ENCODE results near the gene SPDYE17.
"Not testable (repeated sequence)": the region's sequence is repeated elsewhere in the genome, so short reads cannot be mapped to it uniquely, and the experiment has no call there.

SPDYE17 gene

DNA sequence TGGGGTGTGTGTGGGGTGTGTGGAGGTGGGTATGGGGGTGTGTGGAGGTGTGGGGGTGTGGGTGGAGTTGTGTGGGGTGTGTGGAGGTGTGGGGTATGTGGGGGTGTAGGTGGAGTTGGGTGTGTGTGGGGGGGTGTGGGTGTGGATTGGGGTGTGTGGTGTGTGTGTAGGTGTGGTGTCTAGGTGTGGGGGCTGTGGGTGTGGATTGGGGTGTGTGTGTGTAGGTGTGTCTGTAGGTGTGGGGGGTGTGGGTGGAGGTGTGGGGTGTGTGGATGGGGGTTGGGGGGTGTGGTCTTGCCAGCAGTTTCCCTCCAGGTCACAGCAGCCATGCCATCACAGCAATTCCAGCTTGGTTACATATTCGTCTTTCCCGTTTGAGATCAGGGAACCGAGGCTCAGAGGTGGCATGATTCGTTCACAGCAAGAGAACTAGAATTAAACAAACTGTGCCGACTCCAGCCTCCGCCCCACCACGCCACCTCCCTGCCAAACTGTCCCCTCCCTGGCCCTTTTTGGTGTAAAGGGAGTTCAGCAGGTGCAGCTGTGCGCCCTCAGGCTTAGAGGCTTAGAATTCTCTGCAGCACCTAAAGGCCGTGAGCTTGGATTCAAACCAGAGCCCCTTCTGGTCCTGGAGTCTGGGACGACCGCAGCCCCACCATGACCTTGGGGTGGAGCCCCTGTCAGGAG is 33.3 kb downstream of the SPDYE17 start:
- peak; percentile 4 for DNase-seq (ENCODE audit: low spot score)

DNA sequence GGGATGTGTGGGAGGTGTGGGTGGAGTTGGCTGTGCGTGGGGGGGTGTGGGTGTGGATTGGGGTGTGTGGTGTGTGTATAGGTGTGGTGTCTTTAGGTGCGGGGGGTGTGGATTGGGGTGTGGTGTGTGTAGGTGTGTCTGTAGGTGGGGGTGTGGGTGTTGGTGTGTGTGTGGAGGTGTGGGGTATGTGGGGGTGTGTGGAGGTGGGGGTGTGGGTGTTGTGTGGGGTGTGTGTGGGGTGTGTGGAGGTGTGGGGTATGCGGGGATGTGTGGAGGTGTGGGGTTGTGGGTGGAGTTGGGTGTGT is 33.9 kb downstream of the SPDYE17 start:
- no peak for DNase-seq (ENCODE audit: low spot score)

DNA sequence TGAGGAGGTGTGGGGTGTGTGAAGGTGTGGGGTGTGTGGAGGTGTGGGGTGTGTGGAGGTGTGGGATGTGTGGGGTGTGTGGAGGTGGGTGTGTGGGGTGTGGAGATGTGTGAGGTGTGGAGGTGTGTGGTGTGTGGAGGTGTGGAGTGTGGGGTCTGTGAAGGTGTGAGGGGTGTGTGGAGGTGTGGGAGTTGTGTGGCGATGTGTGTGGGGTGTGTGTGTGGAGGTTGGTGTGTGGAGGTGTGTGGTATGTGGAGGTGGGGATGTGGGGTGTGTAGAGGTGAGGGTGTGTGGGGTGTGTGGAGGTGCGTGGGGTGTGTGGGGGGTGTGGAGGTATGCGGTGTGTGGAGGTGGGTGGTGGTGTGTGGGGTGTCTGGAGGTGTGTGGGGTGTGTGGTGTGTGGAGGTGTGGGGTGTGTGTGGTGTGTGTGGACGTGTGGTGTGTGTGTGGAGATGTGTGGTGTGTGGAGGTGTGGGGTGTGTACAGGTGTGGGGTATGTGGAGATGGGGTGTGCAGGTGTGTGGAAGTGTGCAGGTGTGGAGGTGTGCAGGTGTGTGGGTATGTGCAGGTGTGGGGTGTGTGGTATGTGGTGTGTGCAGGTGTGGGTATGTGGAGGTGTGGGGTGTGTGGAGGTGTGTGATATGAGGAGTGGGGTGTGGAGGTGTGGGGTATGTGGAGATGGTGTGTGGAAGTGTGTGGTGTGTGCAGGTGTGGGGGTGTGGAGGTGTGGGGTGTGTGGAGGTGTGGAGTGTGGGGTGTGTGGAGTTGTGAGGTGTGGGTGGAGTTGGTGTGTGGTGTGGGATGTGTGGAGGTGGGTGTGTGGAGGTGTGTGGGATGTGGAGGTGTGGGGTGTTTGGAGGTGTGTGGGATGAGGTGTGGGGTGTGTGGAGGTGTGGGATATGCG is 34.5 kb downstream of the SPDYE17 start:
- peak; percentile 2 for DNase-seq (ENCODE audit: low spot score)

DNA sequence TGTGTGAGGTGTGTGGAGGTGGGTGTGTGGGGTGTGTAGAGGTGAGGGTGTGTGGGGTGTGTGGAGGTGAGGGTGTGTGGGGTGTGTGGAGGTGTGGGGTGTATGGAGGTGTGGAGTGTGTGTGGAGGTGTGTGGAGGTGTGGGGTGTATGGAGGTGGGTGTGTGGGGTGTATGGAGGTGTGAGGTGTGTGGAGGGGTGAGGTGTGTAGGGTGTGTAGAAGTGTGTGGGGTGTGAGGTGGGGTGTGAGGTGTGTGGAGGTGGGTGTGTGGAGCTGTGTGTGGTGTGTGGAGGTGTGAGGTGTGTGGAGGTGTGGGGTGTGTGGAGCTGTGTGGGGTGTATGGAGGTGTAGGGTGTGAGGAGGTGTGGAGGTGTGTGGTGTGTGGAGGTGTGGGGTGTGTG is 35.2 kb downstream of the SPDYE17 start:
- not testable (repeated sequence) for DNase-seq (ENCODE audit: low spot score)

DNA sequence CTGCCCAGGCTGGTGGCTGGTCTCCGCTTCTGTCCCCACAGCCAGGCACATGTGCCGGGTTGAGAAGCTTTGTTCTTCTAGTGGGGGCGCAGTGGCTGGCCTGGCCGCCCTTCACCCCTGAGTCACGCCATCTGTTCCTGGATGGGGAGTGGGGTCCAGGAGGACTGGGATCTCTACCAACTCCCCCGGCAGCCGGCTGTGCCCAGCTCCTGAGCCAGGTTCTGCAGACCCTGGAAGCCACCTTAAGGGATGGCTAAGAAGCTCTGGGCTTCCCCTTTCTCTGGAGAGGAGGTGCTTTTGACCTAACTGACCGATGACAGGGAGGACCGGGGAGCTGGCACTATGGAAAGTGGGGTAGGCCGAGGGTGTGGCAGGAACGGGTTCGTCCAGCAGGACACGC is 37.9 kb downstream of the SPDYE17 start:
- DNase-seq (ENCODE audit: low spot score), result not testable (repeated sequence)

DNA sequence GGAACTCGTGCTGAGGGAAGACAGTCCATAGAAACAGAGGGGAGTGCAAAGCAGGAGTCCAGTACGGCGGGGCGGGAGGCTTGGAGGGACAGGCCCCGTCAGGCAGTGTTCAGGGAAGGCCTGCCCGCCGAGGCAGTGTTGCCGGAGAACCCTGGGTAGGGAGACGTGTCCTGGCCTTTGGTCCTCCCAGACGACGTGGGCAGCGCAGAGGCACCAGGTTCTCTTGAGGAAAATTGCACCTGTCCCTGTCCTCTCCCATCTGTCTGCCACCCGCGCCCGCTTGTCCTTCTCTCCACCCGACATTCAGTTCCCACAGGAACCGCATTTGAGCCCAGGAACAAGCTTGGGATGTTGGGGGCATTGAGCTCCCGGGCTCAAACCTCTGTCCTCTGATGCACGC is 38.3 kb downstream of the SPDYE17 start:
- DNase-seq (ENCODE audit: low spot score), result not testable (repeated sequence)

DNA sequence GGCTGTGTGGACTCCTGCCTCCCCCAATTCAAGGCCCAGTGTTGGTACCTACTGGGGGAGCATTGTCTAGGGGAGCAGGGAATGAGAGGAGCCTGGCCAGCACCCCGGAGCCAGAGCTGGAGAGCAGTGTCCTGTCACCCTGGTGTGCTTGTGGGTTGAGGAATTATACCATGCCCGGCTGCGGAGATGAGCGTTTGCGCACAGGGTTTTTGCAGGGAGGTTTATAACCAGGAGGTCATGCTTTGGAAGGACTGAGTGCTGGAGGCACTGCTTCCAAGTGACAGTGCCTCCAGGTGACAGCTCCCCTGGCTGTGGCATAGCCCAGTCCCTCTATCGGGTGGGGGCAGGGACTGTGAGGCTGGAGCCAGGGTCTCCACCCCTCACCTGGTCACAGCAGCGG is 39.3 kb downstream of the SPDYE17 start:
- not testable (repeated sequence) for DNase-seq (ENCODE audit: low spot score)

DNA sequence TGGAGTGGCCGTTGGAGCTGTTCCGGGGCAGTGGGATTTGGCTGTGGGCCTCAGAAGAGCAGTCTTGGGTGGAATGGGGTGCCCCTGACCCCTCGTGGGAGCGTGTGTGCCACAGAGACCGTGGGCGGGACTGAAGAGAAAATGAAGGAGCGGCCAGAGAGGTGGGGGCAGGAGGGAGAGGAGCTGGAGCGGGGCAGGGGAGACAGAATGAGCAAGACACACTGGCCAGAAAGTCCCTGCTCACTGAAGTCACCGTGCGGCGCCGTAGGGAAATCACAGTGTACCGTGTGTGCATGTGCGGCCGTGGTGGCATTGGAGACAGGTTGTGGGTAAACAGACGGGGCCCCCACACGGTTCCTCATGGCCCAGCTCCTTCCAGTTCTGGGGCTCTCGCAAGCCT is 40.0 kb downstream of the SPDYE17 start:
- not testable (repeated sequence) for DNase-seq (ENCODE audit: low spot score)

DNA sequence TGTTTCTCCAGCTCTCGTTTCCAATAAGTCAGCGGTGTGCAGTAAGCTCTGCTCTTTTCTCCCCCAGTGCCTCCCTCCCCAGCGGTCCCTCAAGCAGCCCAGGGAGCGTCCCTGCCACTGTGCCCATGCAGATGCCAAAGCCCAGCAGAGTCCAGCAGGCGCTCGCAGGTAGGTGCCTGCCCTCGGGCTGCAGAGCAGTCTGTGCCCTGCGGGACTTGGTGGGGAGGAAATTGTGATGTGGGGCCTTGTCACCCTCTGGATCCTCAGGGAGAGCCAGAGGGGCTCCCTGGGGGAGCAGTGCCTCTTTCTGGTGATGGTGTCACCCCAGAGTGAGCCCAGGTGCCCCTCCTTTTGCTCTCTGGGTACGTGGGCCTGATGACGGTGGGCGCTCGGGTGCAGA is 42.0 kb downstream of the SPDYE17 start:
- not testable (repeated sequence) for DNase-seq (ENCODE audit: low spot score)

DNA sequence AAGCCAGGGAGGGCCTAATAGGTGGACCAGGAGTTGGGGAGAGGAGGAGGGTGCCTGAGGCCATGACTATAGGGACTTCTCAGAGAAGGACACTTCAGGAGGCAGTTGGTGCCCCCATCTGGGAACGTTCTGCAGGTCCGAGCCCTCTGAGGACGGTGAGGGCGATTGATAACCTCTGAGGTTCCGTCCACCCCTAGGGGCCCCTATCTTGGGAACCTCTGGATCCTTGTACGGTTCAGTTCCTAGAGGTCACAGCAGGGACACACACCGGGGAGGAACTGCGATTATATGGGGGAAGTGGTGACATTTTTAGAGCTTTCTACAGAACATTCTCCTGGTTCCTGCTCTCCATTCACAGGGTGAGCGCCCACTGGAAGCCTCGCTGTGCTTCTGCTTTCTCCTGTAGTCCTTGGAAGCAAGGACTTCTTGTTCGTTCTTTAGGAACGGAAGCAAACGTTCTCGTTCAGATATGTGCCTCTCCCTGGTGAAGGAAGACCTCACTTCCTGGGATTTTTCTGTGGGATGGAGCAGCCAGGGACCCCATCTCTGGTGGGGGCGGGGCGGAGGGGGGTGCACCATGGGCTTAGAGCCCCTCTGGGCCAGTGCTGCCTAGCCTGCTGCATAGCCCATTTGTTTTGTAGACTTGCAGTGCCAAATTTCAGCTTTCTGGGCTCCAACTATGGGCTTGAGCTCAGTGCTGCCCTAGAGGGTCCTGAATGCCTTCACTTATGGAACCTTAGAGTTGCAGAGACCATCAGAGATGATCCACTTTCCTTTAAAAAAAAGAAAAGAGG is 46.0 kb downstream of the SPDYE17 start:
- DNase-seq (ENCODE audit: low spot score), result not testable (repeated sequence)

DNA sequence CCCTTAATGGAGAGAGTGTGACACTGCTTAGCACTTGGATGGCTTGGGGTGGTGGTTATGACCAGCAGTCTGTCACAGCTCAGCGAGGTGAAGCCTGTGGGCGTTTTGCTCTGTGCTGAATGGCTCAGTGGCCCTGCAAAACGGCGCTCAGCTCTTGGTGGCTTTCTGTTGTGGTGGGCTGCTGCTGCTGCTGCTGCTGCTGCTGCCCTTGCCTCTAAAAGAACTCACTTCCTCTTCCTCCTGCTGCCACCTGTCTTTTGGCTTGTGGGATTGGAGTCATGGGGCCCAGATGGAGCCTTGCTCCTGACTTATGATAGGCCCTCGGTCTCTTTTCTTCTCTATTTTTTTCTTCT is 47.4 kb downstream of the SPDYE17 start:
- not testable (repeated sequence) for DNase-seq (ENCODE audit: low spot score)

DNA sequence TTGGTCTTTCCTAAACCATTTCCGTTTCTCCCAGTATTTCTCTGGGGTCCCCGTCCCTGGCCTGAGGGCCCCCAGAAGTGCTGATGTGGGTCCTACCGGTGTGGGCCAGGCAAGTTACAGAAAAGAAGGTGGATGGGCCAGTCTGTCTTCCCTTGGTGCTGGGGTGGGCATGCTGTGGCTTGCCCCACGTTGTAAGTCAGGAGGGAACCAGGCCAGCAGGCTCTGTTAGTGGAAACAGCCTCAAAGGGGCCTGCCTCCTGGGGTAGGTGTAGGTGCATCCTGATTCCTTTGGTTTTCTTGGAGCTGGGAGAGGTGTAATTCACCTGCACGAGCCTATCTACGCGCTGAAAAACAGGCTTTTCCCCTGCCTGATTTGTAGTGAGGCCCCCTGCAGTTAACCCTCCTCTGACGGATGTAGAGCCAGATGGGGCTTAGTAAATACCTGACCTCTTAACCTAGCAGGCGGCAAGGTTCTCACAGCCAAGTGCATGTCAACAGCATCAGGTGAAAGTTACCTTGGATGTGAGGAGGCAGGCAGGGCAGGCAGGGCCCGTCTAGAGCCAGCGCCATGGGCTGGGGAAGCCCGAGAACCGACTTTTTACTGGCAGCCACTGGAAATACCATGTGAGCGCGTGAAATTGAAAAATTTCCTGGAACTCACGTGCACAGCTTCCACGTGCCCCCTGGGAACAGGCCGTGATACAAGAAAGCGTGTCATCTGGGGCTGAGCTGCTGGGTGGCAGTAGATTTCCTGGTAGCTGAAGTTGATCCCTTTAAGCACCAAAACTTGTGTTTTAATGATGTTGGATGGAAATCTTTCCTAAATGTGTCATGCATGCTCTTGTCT is 48.0 kb downstream of the SPDYE17 start:
- not testable (repeated sequence) for DNase-seq (ENCODE audit: low spot score)

DNA sequence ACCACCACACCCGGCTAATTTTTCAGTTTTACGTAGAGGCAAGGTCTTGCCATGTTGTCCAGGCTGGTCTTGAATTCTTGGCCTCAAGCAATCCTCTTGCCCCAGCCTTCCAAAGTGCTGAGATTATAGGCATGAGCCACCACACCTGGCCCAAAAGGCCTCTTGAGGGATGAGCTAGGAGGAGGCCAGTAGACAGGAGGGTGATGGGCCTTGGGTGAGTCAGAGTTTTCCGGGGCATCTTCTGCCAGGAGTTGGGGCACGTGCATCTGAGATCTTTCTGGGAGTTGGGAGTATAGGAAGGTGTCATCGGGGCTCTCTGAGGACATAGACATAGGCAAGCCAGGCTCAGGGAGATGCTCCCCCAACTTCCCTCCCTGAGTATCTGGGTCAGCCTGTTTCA is 48.8 kb downstream of the SPDYE17 start:
- not testable (repeated sequence) for DNase-seq (ENCODE audit: low spot score)

DNA sequence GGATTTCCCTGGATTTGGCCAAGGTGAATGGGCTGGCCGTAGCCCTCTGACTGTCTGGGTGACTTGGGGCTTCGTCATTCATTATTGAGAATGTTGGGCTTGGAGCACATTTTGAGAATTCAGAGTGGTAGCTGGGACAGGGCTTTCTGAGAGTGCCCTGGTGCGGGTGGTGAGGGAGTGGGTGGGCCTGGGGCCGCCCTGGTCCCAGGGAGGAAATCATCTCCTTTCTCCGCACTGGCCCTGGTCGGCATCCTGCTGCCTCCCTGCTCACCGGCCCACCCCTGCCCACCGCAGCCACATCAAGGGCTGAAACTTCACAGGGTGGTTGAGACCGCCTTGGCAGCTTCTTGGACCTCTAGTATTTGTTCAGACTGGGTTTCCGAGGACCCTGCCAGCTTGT is 49.7 kb downstream of the SPDYE17 start:
- not testable (repeated sequence) for DNase-seq (ENCODE audit: low spot score)

DNA sequence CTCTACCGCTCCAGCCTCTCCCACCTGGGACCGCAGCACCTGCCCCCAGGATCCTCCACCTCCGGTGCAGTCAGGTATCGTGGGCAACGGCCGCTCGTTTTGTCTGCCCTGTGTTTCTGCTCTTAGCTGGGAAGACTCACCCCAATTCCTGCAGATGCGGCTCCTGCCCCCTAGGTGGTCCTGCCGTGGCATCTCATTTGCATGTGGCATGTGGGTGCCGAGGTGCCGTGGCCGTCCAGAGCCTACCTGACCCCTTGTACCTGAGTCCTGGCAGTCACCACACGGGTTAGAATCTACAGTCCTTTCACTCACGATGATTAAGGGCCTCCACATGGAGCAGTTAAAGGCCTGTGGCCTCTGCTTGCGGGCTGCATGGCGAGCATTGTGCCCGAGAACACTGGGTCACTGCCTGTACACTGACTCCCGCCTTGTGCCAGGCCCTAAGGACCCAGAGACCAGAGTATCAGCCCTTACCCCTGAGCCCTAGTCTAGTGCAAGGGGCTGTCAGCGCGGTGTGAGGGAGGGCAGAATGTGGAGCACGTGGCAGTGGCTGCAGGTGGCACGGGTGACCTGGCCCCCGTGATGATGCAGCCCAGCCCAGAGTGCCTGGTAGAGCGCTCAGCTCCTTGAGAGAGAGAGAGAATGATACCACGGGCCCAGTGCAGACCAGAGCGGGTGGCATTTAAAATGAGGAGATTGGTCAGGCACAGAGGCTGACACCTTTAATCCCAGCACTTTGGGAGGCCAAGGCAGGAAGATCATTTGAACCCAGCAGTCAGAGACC is 50.8 kb downstream of the SPDYE17 start:
- DNase-seq (ENCODE audit: low spot score), result not testable (repeated sequence)

DNA sequence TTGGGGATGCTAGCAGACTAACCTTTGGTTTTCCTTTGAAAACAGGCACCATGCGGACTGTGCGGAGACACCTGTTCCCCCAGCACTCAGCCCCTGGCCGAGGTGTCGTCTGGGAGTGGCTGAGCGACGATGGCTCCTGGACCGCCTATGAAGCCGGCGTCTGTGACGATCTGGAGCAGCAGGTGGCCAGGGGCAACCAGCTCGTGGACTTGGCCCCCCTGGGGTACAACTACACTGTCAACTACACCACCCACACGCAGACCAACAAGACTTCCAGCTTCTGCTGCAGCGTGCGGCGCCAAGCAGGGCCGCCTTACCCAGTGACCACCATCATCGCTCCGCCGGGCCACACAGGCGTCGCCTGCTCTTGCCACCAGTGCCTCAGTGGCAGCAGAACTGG is 51.6 kb downstream of the SPDYE17 start:
- not testable (repeated sequence) for DNase-seq (ENCODE audit: low spot score)

DNA sequence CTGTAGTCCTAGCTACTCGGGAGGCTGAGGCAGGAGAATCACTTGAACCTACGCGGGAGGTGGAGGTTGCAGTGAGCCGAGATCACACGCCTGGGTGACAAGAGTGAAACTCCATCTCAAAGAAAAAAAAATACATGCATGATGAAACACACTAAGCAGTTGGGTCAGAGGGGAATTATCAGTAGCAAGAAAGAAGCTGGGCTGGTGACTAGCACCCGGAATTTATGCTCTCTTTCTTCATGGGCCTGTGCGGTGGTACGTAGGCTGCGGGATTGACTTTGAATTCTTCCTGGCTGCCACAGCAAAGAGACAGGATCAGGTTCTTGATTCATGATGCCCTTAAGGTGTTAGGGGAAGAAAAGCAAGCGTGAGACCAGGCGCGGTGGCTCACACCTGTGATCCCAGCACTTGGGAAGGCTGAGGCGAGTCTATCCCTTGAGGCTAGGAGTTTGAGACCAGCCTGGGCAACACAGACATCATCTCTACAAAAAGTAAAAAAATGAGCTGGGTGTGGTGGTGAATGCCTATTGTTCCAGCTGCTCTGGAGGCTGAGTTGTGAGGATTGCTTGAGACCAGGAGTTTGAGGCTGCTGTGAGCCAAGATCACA is 54.3 kb downstream of the SPDYE17 start:
- DNase-seq (ENCODE audit: low spot score), result not testable (repeated sequence)

DNA sequence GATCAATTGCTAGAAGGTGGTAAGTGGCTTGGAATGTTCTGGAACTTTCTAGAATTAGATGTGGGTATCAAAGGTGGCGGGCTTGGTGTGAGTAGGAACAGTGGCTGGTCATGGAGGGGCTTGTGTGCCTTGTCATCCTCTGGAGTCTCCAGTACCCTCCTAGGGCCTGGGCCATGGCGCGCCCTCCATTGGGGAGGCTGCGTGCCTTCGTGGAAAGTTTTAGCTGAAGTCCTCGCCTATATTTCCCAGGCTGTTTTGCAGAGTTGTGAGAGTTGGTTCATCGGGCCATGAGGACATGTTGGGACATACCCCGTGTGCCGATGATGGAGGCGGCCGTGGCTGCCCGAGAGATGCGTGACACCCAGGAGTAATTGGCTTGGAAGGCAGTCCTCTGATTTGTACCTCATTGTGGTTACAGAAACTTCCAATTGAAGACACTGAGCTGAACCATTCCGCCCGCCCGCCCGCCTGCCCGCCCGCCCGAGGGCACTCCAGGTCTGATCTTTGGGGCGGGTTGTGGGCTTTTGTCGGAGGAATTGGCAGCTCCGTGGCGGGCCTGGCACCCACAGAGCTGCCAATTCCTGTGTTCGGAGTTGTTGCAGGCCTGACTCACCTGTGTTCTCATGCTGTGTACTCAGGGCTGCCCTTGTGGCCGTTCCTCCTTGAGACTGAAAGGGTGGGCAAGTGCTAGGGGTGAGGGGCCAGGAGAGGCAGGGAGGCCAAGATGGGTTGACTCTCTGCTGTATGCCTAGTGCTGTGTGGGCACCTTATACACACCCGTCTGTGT is 57.2 kb downstream of the SPDYE17 start:
- not testable (repeated sequence) for DNase-seq (ENCODE audit: low spot score)

DNA sequence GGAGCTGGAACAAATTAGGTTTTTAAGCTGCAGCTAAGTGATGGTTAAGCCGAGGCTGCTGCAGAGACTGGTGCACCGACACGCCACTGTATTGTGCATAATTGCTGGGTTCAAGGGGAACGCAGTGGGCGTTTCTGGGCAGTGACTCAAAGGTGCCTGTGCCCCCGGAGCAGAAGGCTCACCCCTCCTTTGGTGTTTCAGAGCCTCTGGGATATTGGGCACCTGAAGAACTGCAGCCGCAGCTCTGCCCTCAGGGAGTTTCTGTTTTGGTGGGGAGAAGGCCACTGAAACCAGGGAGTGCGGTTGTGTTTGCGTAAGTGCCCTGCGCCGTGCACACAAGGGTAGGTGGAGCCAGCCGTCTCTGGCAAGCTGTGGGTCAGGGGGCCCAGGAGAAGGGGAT is 57.8 kb downstream of the SPDYE17 start:
- DNase-seq (ENCODE audit: low spot score), result not testable (repeated sequence)

DNA sequence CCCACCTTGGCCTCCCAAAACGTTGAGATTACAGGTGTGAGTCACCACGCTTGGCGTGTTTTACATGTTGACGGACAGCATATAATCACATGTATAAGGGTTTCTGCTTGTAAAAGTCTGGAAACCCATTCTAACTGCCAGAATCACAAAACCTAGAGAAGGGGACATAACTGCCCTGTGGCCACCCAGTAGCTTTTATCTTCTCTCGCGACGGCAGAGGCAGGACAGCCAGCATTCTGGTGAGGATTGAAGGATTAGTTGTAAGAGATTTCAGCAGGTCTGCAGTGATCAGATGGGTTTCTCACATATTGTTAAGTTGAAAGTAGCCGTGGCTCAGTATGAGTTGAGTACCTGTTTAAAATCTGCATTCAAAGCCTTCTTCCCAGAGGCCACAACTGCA is 59.8 kb downstream of the SPDYE17 start:
- not testable (repeated sequence) for DNase-seq (ENCODE audit: low spot score)

Measured in AG08395 (cell line).